Caki2 (cell line): ENCODE data around the gene CDH13. TPM values are rescaled to one million over a fixed set of nuclear protein-coding genes. Genes with fewer than 3 reads are reported as not detected.

Source experiments
- DNase-seq: peaks from one replicate; pipeline ENCODE4 v3.0.0-alpha.2; 2015; ENCODE audit warnings: low read depth
- in situ Hi-C: cut with HindIII; loops from 2 replicates; pipeline ENCODE4 v1.10.0; 2016; ENCODE audit warnings: low sequenced_read_pairs, low pct_unique_long_range_greater_than_20kb, mixed read lengths
- total RNA-seq: library from RNA; depleted of rRNA; stranded (reverse); fragments of >200 nt; shearing (Covaris generic); gene quantifications from 2 replicates; pipeline ENCODE4 v1.2.3, GENCODE V29; 2014; ENCODE audit warnings: low replicate concordance

Gene CDH13
- total RNA-seq, 1 experiment from 2014 or later, result not detected

DNA sequence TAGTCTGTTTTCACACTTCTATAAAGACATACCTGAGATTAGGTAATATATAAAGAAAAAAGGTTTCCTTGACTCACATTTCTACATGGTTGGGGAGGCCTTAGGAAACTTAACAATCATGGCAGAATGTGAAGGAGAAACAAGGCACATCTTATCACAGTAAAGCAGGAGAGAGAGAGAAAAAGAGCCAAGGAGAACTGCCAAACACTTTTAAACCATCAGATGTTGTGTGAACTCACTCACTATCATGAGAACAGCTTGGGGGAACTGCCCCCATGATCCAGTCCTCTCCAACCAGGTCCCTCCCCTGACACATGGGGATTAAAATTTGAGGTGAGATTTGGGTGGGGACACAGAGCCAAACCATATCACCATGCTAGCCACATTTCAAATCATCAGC is 547.9 kb downstream of the CDH13 start:
- DNase-seq, result no peak
- in situ Hi-C loops, result no loop called here

DNA sequence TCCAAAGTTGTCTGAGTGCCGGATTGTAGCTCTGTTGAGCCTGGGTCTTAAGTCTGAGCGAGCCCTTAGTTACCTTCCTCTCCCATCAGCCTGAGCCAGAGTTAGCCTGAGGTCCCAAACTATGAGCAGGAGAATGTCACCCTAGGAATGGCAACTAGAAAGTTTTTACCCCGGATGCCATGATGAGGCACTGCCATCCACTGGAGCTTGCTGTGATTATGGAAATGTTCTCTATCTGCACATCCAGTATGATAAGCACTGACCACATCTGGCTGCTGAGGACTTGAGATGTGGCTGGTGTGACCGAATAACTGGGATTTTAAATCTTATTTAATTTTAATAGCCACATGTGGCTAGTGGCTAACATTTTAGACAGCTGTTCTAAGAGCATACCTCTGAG is 550.0 kb downstream of the CDH13 start:
- in situ Hi-C loops, result no loop called here
- no peak for DNase-seq

DNA sequence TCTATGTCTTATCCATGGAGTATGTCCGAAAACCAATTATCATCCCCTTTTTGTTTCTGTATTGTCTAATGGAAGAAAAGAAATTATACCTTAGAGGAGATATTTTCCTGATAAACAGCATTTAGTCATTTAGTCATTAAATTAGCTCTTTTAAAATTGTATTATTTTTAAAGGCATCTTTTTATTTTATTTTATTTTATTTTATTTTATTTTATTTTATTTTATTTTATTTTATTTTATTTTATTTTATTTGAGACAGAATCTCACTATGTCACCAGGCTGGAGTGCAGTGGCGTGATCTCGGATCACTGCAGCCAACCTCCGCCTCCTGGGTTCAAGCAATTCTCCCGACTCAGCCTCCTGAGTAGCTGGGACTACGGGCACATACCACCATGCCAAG is 559.1 kb downstream of the CDH13 start:
- in situ Hi-C loops, result no loop called here
- DNase-seq, result no peak

DNA sequence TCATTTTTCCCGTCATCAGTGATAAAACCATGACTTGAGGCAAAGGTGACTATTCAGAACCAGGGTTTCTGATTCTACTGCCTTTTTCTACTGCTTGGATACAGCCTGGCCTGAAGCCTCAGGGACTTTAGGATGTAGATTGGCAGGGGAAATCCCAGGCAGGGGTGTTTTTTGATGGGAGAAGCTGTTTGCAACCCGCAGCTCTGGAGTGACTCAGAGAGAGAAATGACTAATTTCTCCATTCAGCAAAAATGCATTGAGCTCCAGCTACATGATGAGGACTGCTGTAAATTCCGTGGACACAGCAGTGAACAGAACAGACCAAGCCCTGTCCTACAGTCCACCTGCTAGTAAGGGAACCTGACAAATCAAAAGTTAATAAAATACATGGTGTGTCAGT is 560.6 kb downstream of the CDH13 start:
- peak; percentile 56 for DNase-seq
- in situ Hi-C loops, result no loop called here

DNA sequence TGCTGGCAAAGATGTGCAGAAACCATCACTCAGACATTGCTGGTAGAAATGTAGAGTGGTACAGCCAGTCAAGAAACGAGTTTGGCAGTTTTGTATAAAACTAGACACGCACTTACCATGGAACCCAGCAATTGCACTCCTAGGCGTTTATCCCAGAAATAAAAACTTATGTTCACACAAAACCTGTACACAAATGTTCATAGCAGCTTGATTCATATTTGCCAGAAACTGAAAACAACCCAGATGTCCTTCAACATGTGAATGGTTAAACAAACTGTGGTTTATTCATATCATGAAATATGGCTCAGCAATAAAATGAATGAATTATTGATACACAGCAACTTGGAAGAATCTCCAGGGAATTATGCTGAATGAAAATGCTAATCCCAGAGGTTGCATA is 570.0 kb downstream of the CDH13 start:
- no peak for DNase-seq
- in situ Hi-C loops, result no loop called here

- in situ Hi-C loops, result no loop called here
- DNase-seq, result no peak
Observed at GRCh38 chr16:83197450-83197849, 570.7 kb downstream of the CDH13 start.

DNA sequence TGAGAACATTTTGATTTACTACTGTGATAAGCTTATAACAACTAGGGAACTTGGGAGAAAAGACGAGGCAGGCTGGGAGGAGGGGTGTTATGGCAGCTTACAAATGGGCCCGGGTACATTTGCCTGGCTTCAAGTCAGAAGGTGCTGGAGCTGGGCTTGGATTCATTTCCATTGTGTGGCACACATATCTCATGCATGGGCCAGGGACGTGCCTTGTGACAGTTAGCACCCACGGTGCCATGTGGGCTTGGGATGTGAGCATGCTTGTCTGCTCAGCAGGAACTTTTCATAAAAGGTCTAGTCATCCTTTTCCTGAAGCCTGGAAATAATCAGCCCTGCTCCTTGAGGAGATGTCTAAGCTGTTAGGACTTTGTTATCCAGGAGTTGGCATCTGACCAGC is 572.2 kb downstream of the CDH13 start:
- DNase-seq, result no peak
- in situ Hi-C loops, result no loop called here

- in situ Hi-C loops, result no loop called here
- DNase-seq, result no peak
Observed at GRCh38 chr16:83200005-83200779, 573.4 kb downstream of the CDH13 start.

GRCh38 chr16:83201748-83202147 is 575.0 kb downstream of the CDH13 start:
- in situ Hi-C loops, result no loop called here
- DNase-seq, result no peak

DNA sequence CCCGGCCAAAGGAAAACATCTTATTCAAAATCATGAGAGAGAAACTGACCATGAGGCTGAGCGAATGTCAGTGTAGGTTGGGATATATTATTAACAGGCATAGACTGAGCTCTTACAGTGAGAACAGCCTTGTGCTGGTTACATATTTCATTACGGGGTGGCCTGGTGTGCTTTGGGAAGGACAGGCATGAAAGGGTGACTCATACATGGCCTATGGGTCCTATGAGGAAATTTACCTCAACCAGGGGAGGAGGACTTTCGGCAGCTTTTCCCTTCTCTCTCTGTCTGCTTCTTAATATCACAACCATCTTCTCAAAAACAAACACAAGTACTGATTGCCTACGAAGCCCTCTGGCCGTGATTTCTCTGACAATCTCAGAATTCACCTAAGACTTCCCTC is 579.1 kb downstream of the CDH13 start:
- no peak for DNase-seq
- in situ Hi-C loops, result no loop called here

DNA sequence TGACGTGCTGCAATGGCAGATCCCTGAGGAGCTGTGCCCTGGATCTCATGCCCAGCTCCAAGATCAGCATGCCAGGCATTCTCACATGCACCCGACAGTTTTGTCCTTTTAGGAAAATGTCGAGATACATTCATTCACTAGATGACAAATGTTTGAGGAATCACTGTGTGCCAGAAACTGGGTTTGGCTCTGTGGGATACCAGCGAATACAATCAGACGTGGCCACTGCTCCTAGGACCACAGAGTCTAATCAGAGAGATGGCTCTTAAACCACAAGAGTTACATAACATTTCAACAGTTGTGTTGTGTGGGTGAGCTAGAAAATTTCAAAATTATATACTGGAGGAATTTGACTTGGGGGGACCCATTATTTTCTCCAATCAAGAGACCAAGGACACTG is 579.7 kb downstream of the CDH13 start:
- no peak for DNase-seq
- in situ Hi-C loops, result no loop called here

DNA sequence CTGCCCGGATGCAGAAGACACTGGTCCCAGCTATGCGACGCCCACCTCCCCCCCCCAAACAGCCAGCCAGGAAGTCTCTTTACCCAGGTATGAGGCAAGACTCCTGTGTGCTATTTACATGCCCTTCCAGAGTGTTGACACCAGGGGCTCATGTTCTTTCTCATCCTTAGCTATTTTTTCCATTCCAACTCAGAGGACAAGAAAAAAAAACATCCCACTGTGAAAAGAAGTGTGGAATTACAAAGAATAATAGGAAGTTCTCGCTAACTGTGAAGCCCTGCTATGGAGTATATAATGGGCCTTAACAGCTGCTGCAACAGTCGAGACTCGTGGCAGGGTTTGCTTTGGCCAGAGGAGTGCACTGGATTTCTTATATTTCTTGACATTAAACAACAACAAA is 584.9 kb downstream of the CDH13 start:
- DNase-seq, result no peak
- in situ Hi-C loops, result no loop called here

DNA sequence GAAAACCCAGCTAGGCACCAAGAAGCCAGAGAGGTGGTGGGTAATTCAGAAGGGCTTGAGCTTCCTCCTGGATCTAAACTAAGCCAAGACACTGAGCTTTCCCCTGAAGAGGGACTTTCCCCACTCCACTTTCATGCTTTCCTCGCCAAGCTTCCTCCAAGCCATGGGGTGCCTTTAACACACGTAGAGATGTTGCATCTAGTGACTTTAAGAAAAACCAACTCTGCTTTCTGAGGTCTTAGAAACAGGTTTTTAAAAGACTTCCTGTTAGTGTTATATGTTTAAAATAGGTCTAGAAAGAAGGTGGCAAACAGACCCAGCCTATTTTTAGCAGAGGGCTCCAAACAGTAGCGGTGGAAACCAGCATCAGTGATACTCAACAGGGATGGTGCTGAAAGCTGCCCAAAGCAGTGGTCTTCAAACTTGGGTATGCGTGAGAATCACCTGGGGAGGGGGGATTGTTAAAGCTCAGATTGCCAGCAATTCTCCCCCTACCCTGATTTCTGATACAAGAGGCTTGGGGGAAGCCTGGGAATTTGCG is 585.6 kb downstream of the CDH13 start:
- no peak for DNase-seq
- in situ Hi-C loops, result no loop called here

DNA sequence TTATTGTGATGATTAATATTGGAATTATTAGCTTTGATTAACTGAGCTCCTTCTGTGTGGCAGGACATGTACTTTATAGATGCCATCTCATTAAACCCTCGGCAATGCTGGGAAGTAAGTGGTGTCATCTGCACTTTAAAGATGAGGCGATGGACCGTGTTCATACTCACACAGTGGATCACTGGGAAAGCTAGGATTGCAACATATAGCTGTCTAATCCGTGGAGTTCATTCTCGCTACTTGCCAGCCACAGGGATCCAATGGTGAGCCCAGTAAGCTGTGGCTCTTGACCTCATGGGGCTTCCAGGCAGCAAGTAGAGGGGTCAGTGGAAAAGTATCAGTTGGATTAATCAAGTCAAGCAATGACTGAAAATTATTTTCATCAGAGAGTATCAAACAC is 587.9 kb downstream of the CDH13 start:
- no peak for DNase-seq
- in situ Hi-C loops, result no loop called here

DNA sequence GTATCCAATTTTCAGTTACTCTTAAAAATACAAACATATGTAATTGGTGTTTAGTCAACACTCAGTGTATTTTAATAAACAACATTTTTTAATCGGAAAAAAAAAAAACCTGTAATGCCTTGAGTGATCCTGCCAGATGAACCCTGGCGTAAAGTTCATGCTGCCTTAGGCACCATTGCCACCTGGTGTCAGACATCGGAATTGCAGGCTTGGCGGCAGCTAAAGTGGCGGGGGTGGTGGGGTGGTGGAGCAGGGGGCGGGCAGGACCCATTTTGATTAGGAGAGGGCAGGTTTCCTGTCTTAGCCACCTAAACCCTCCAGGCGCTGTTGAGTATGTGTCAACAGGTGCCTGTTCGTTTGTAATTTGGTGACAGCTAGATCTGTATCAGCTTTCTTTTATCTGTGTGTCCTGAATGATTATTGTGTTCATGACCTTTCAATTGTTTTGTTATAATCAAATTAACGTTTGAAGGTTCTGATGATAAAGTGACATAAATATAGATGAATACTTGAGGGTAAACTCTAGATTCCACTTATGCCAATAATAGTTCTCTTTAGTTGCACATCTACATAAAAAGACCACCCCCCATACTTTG is 588.7 kb downstream of the CDH13 start:
- in situ Hi-C loops, result no loop called here
- DNase-seq, result peak; percentile 12

- no peak for DNase-seq
- in situ Hi-C loops, result no loop called here
Observed at GRCh38 chr16:83219285-83219684, 592.5 kb downstream of the CDH13 start.

GRCh38 chr16:83220066-83220465 is 593.3 kb downstream of the CDH13 start:
- in situ Hi-C loops, result no loop called here
- DNase-seq, result no peak

- in situ Hi-C loops, result no loop called here
- no peak for DNase-seq
Observed at GRCh38 chr16:83224642-83225041, 597.9 kb downstream of the CDH13 start.

DNA sequence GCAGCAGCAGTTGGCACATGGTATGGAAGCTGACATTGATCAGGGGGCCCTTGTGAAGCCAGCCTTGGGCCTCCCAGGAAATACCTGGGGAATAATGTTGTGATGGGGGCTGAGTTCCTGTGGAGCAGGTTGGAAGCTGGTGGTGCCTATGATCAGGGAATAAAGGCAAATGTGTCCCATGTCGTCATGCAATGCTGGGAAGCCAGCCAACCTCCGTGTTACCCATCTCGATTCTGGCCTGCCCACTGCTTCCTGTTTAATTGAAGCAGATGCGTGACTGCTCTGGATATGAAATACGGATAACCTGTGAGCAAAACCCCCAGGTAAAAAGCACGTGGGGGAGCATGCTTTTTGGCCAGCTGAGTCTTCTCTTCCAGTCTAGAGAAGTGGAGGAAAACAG is 600.6 kb downstream of the CDH13 start:
- DNase-seq, result no peak
- in situ Hi-C loops, result no loop called here

GRCh38 chr16:83231729-83232128 is 605.0 kb downstream of the CDH13 start:
- DNase-seq, result no peak
- in situ Hi-C loops, result no loop called here
